ENCODE results near the gene PTRH1. TPM values are rescaled to one million over a fixed set of nuclear protein-coding genes. Genes with fewer than 3 reads are reported as not detected.

The PTRH1 gene
- total RNA-seq, 1 donor from 2014 or later = 7.3 TPM

Other genes starting within 250 kb of the PTRH1 start
- 12.8 TPM for gene STXBP1, start 103.4 kb downstream of the PTRH1 start, total RNA-seq
- gene CFAP157, start 8.7 kb downstream of the PTRH1 start, total RNA-seq = not detected
- gene TTC16, start 416 bp upstream of the PTRH1 start, total RNA-seq = not detected
- 2.8 TPM for gene TOR2A, start 19.6 kb upstream of the PTRH1 start, total RNA-seq
- 13.6 TPM for gene SH2D3C, start 63.0 kb upstream of the PTRH1 start, total RNA-seq
- gene CDK9, start 70.4 kb upstream of the PTRH1 start, total RNA-seq = 47.2 TPM
- 52.9 TPM for gene FPGS, start 87.2 kb upstream of the PTRH1 start, total RNA-seq
- gene ENG, start 139.0 kb upstream of the PTRH1 start, total RNA-seq = 11.6 TPM
- gene AK1, start 162.0 kb upstream of the PTRH1 start, total RNA-seq = 416 TPM
- gene ST6GALNAC6, start 183.9 kb upstream of the PTRH1 start, total RNA-seq = 34.0 TPM
- gene ST6GALNAC4, start 201.4 kb upstream of the PTRH1 start, total RNA-seq = 39.8 TPM
- not detected for gene PIP5KL1, start 215.1 kb upstream of the PTRH1 start, total RNA-seq
- gene DPM2, start 222.2 kb upstream of the PTRH1 start, total RNA-seq = 11.6 TPM